Keratinocyte (primary cell): Measurements from ENCODE around the gene YBX1. TPM values are rescaled to one million over a fixed set of nuclear protein-coding genes. Genes with fewer than 3 reads are reported as not detected.

Experiments
- DNase-seq: peaks from one replicate; pipeline ENCODE4 v3.0.0-alpha.2; 2011; ENCODE audit warnings: low read depth, missing footprints, low spot score
- FAIRE-seq: peaks from 2 replicates; lab custom pipeline; 2011; peaks lifted over from hg19 to GRCh38; lab: Jason Lieb, UNC
- H2AFZ ChIP-seq: 2 replicates; pipeline ENCODE4 v1.6.0; 2012; ENCODE audit warnings: low read length, control low read depth, inconsistent platforms; ENCODE audit not compliant: control insufficient read depth
- H3K27ac ChIP-seq: 2 replicates; pipeline ENCODE4 v1.5.1; 2011; ENCODE audit warnings: low read length; ENCODE audit not compliant: control insufficient read depth, insufficient read depth
- H3K27me3 ChIP-seq: 3 replicates; pipeline ENCODE4 v1.6.0; 2011; ENCODE audit warnings: low read length; ENCODE audit not compliant: control insufficient read depth, insufficient read depth; ENCODE audit errors: extremely low read depth
- H3K36me3 ChIP-seq, 2 experiments: 2 replicates in 1 of 2; 3 replicates in 1 of 2; pipeline ENCODE4 v1.5.1; 2011; ENCODE audit warnings: low read length in 2 of 2, mild to moderate bottlenecking in 1 of 2; ENCODE audit not compliant: control insufficient read depth in 2 of 2, insufficient read depth in 2 of 2; ENCODE audit errors: extremely low read depth in 1 of 2
- H3K4me1 ChIP-seq: 3 replicates; pipeline ENCODE4 v1.5.1; 2011; ENCODE audit warnings: low read length; ENCODE audit not compliant: control insufficient read depth, insufficient read depth; ENCODE audit errors: extremely low read depth
- H3K4me2 ChIP-seq: 3 replicates; pipeline ENCODE4 v1.6.0; 2011; ENCODE audit warnings: low read depth, low read length; ENCODE audit not compliant: control insufficient read depth, insufficient read depth; ENCODE audit errors: extremely low read depth
- H3K4me3 ChIP-seq, 3 experiments: fragments of 200-600 bp in 1 of 3; sonication (generic) in 1 of 3; 2 replicates in 2 of 3; 3 replicates in 1 of 3; pipeline ENCODE4 v1.5.1; 2011 to 2016; ENCODE audit warnings: low read length in 3 of 3, mild to moderate bottlenecking in 3 of 3, control low read depth in 2 of 3, inconsistent platforms in 1 of 3, low read depth in 1 of 3, mixed read lengths in 1 of 3, mixed run types in 1 of 3, moderate library complexity in 1 of 3; ENCODE audit not compliant: control insufficient read depth in 2 of 3, insufficient read depth in 2 of 3; ENCODE audit errors: extremely low read depth in 1 of 3
- H3K79me2 ChIP-seq: 2 replicates; pipeline ENCODE4 v1.6.0; 2012; ENCODE audit warnings: low read length; ENCODE audit not compliant: control insufficient read depth, insufficient read depth
- H3K9ac ChIP-seq: 3 replicates; pipeline ENCODE4 v1.6.0; 2011; ENCODE audit warnings: low read length; ENCODE audit not compliant: control insufficient read depth, insufficient read depth; ENCODE audit errors: extremely low read depth
- H3K9me1 ChIP-seq: 3 replicates; pipeline ENCODE4 v1.6.0; 2011; ENCODE audit warnings: low read length; ENCODE audit not compliant: control insufficient read depth, insufficient read depth; ENCODE audit errors: extremely low read depth
- H3K9me3 ChIP-seq: 2 replicates; pipeline ENCODE4 v1.5.1; 2012; ENCODE audit warnings: low read depth, low read length; ENCODE audit not compliant: control insufficient read depth
- H4K20me1 ChIP-seq: 3 replicates; pipeline ENCODE4 v1.6.0; 2011; ENCODE audit warnings: low read length; ENCODE audit not compliant: control insufficient read depth, insufficient read depth; ENCODE audit errors: extremely low read depth
- CTCF ChIP-seq, 3 experiments: IDR thresholded peaks in 1 of 3; conservative IDR thresholded peaks in 1 of 3; optimal IDR thresholded peaks in 1 of 3; 2 replicates in 2 of 3; 3 replicates in 1 of 3; pipeline versions ENCODE3 to v1.5.1; 2011; ENCODE audit warnings: low read length in 3 of 3, mild to moderate bottlenecking in 3 of 3, moderate library complexity in 2 of 3, control low read depth in 1 of 3, inconsistent platforms in 1 of 3; ENCODE audit not compliant: insufficient read depth in 2 of 3; ENCODE audit errors: extremely low read depth in 1 of 3
- EZH2 ChIP-seq: IDR thresholded peaks from one replicate; pipeline ENCODE4 v1.6.1; 2012; ENCODE audit warnings: inconsistent platforms, mild to moderate bottlenecking, low read length, moderate library complexity
- dilution Hi-C: fragments of 300-500 bp; cut with MboI; formaldehyde crosslinking; loops from one replicate; pipeline ENCODE4 v1.7.0; 2020; ENCODE audit warnings: low sequenced_read_pairs; ENCODE audit not compliant: extremely low pct_ligation_motif_present
- polyA plus RNA-seq, 5 experiments: library from polyadenylated mRNA; depleted of rRNA in 3 of 5; stranded (reverse) in 3 of 5; stranded (forward) in 1 of 5; unstranded in 1 of 5; fragments of >200 nt; gene quantifications; 1 replicate in 1 of 5; 2 replicates in 3 of 5; 3 replicates in 1 of 5; pipeline versions ENCODE4 v1.2.1 to v1.2.3, GENCODE V29; 2011 to 2012; ENCODE audit warnings: missing spikeins in 2 of 5, low read depth in 1 of 5, low replicate concordance in 1 of 5

The YBX1 gene
- polyA plus RNA-seq, 1 donor (not counting 4 experiments of a cell fraction or from before 2014, with no cell fraction given): 1,066 TPM

- no peaks in the 10 kb centered on the region for H3K9me3 ChIP-seq
- peaks cover 93% of the 10 kb centered on the region for H3K79me2 ChIP-seq
- H3K4me1 ChIP-seq: peaks cover 69% of the 10 kb centered on the region
- no peak overlapping the region for H3K9ac ChIP-seq
- H4K20me1 ChIP-seq: peaks cover 63% of the 10 kb centered on the region
- no peak overlapping the region for H3K27ac ChIP-seq
- H3K4me2 ChIP-seq: peak overlapping the region; percentile 99
- no peak overlapping the region for H2AFZ ChIP-seq
- H3K27me3 ChIP-seq: no peaks in the 10 kb centered on the region
- no peak for FAIRE-seq
- H3K36me3 ChIP-seq: peaks cover 2 to 32% of the 10 kb centered on the region in 2 experiments
- no peak for TF ChIP-seq CTCF (optimal IDR thresholded peaks at IDR 0.05 in 1 of 3, IDR thresholded peaks at IDR 0.05 in 1 of 3, conservative IDR thresholded peaks at IDR 0.05 in 1 of 3; ENCODE audit: extremely low read depth in 1 of 3, insufficient read depth in 2 of 3, low read length in 3 of 3)
- TF ChIP-seq EZH2: no peak
- H3K9me1 ChIP-seq: peaks cover 6% of the 10 kb centered on the region
- dilution Hi-C loops: no loop called here
- no peak for DNase-seq
- H3K4me3 ChIP-seq: peak overlapping the region in 2 of 3 experiments; percentile 24 to 26
Observed at GRCh38 chr1:42686418-42686817, 4.2 kb downstream of the YBX1 start.

GRCh38 chr1:42689912-42690311 lies 7.7 kb downstream of the YBX1 start:
- H3K4me1 ChIP-seq: peaks cover 75% of the 10 kb centered on the region
- peaks cover 3 to 35% of the 10 kb centered on the region in 2 experiments for H3K36me3 ChIP-seq
- no peak overlapping the region for H3K9ac ChIP-seq
- peak; percentile 67 for FAIRE-seq
- H3K27ac ChIP-seq: no peak overlapping the region
- no peak overlapping the region for H2AFZ ChIP-seq
- no peak for DNase-seq
- peak overlapping the region in 1 of 3 experiments; percentile 6 for H3K4me3 ChIP-seq
- H3K9me3 ChIP-seq: no peaks in the 10 kb centered on the region
- H3K4me2 ChIP-seq: peak overlapping the region; percentile 61
- H3K79me2 ChIP-seq: peaks cover 100% of the 10 kb centered on the region
- no peaks in the 10 kb centered on the region for H3K27me3 ChIP-seq
- dilution Hi-C loops: no loop called here
- H3K9me1 ChIP-seq: peaks cover 6% of the 10 kb centered on the region
- TF ChIP-seq CTCF (optimal IDR thresholded peaks at IDR 0.05 in 1 of 3, IDR thresholded peaks at IDR 0.05 in 1 of 3, conservative IDR thresholded peaks at IDR 0.05 in 1 of 3; ENCODE audit: extremely low read depth in 1 of 3, insufficient read depth in 2 of 3, low read length in 3 of 3) (no peak), EZH2 (no peak)
- peaks cover 71% of the 10 kb centered on the region for H4K20me1 ChIP-seq
